ENCODE results near the gene HSCB.
A peak's percentile ranks its signal among the peaks of the same experiment; 100 is the strongest.
"Not testable (repeated sequence)": the region's sequence is repeated elsewhere in the genome, so short reads cannot be mapped to it uniquely, and the experiment has no call there.

Gene HSCB

GRCh38 chr22:28792491-28793383 lies 50.9 kb downstream of the HSCB start:
- DNase-seq = no peak

GRCh38 chr22:28793976-28794584 lies 52.2 kb downstream of the HSCB start:
- DNase-seq = no peak

GRCh38 chr22:28795071-28795693 lies 53.3 kb downstream of the HSCB start:
- no peak for DNase-seq

GRCh38 chr22:28795932-28796856 lies 54.4 kb downstream of the HSCB start:
- no peak for DNase-seq

- DNase-seq = no peak
Measured at GRCh38 chr22:28798810-28799605, 57.2 kb downstream of the HSCB start.

GRCh38 chr22:28799606-28800307 lies 57.9 kb downstream of the HSCB start:
- DNase-seq = no peak

GRCh38 chr22:28800308-28801041 lies 58.6 kb downstream of the HSCB start, which contains the start of gene XBP1:
Gene XBP1 (minus strand): TSS chr22:28800569.
- peak; percentile 89 for DNase-seq

- peak; percentile 36 for DNase-seq
Measured at GRCh38 chr22:28801845-28802594, 60.2 kb downstream of the HSCB start.

- peak; percentile 15 for DNase-seq
Measured at GRCh38 chr22:28802595-28803123, 60.8 kb downstream of the HSCB start.

GRCh38 chr22:28805426-28805825 lies 63.6 kb downstream of the HSCB start:
- not testable (repeated sequence) for DNase-seq
